Karpas-422 (cell line): ENCODE measurements around the gene CCNF. TPM values are rescaled to one million over a fixed set of nuclear protein-coding genes. Genes with fewer than 3 reads are reported as not detected.
"Not testable (repeated sequence)": the region's sequence is repeated elsewhere in the genome, so short reads cannot be mapped to it uniquely, and the experiment has no call there.

ENCODE experiments used
- DNase-seq: peaks from one replicate; pipeline ENCODE4 v3.0.0-alpha.2; 2015
- H2AFZ ChIP-seq: fragments of 200-600 bp; sonication (generic); 2 replicates; pipeline ENCODE4 v1.6.1; 2014; ENCODE audit warnings: antibody characterized with exemption, low read length, mixed read lengths
- H3K27ac ChIP-seq: fragments of 200-600 bp; sonication (generic); 2 replicates; pipeline ENCODE4 v1.5.1; 2014; ENCODE audit warnings: mild to moderate bottlenecking, low read length, moderate library complexity
- H3K27me3 ChIP-seq: fragments of 200-600 bp; sonication (generic); 2 replicates; pipeline ENCODE4 v1.6.1; 2014; ENCODE audit warnings: low read length, mixed read lengths
- H3K36me3 ChIP-seq: fragments of 200-600 bp; sonication (generic); 2 replicates; pipeline ENCODE4 v1.6.1; 2014; ENCODE audit warnings: low read length, mixed read lengths; ENCODE audit not compliant: insufficient read depth
- H3K4me1 ChIP-seq: fragments of 200-600 bp; sonication (generic); 2 replicates; pipeline ENCODE4 v1.6.1; 2014; ENCODE audit warnings: mild to moderate bottlenecking, low read length, mixed read lengths
- H3K4me2 ChIP-seq: fragments of 200-600 bp; sonication (generic); 2 replicates; pipeline ENCODE4 v1.6.1; 2014; ENCODE audit warnings: low read length, low read depth, mild to moderate bottlenecking; ENCODE audit not compliant: poor library complexity, severe bottlenecking
- H3K4me3 ChIP-seq: fragments of 200-600 bp; sonication (generic); 2 replicates; pipeline ENCODE4 v1.5.1; 2014; ENCODE audit warnings: mild to moderate bottlenecking, antibody characterized with exemption, low read length, mixed read lengths
- H3K79me2 ChIP-seq: fragments of 200-600 bp; sonication (generic); 2 replicates; pipeline ENCODE4 v1.6.1; 2014; ENCODE audit warnings: mild to moderate bottlenecking, low read length, mixed read lengths
- H3K9ac ChIP-seq: fragments of 200-600 bp; sonication (generic); 2 replicates; pipeline ENCODE4 v1.6.0; 2014; ENCODE audit warnings: low read length
- H3K9me2 ChIP-seq: fragments of 200-600 bp; sonication (generic), shearing (Covaris generic); replicated peaks from 2 replicates; pipeline ENCODE4 v1.6.0; 2014; ENCODE audit warnings: mild to moderate bottlenecking, low read length, moderate library complexity; ENCODE audit not compliant: insufficient read depth
- H3K9me3 ChIP-seq: fragments of 300-700, 200-600 bp; sonication (generic); 2 replicates; pipeline ENCODE4 v1.6.1; 2014; ENCODE audit warnings: low read length, mixed read lengths
- H4K20me1 ChIP-seq: fragments of 200-600 bp; sonication (generic); 2 replicates; pipeline ENCODE4 v1.6.1; 2014; ENCODE audit warnings: mild to moderate bottlenecking, antibody characterized with exemption, low read length, low read depth; ENCODE audit not compliant: insufficient read depth
- total RNA-seq: library from RNA; depleted of rRNA; stranded (reverse); fragments of >200 nt; shearing (Covaris generic); gene quantifications from 2 replicates; pipeline ENCODE4 v1.2.3, GENCODE V29; 2014; ENCODE audit warnings: low replicate concordance

CCNF gene
- total RNA-seq, 1 experiment from 2014 or later: 13.5 TPM

DNA sequence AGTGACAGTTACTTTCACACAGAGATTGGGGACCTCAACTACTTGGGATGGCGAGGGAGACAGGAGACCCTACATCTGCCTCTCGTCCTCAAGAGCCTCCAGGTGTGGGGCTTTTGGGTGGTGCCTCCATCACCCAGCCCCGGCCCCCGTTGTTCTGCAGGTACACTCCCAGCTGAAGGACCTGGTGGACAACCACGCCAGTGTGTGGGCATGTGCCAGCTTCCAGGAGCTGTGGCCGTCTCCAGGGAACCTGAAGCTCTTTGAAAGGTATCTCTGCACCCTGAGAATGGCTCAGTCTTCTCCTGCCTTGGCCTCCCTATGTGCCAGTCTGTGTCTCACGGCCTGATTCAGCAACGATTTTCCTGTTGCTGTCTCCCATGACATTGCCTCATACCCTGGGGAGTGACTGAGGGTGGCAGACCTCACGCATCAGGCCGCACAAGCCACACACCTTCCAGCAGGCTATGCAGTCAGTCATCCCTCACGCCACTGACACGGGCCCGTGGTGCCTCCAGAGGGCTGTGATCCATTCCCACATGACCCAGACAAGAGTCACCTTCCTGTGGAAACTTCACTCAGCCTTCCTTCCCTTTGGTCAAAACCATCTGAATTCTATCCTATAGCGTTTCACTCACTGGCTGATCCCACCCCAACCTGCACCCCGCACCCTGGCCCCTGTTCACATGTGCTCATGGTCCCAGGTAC, 3.7 kb downstream of the CCNF start:
- peaks cover 17% of the 10 kb centered on the region for H3K36me3 ChIP-seq
- DNase-seq: no peak
- H3K4me3 ChIP-seq: no peak overlapping the region
- H3K9ac ChIP-seq: no peak overlapping the region
- no peaks in the 10 kb centered on the region for H3K9me2 ChIP-seq
- H3K4me1 ChIP-seq: peaks cover 21% of the 10 kb centered on the region
- H2AFZ ChIP-seq: no peak overlapping the region
- H3K9me3 ChIP-seq: no peaks in the 10 kb centered on the region
- no peak overlapping the region for H3K4me2 ChIP-seq
- no peak overlapping the region for H3K27ac ChIP-seq
- H4K20me1 ChIP-seq: no peaks in the 10 kb centered on the region
- H3K27me3 ChIP-seq: no peaks in the 10 kb centered on the region
- peaks cover 21% of the 10 kb centered on the region for H3K79me2 ChIP-seq

DNA sequence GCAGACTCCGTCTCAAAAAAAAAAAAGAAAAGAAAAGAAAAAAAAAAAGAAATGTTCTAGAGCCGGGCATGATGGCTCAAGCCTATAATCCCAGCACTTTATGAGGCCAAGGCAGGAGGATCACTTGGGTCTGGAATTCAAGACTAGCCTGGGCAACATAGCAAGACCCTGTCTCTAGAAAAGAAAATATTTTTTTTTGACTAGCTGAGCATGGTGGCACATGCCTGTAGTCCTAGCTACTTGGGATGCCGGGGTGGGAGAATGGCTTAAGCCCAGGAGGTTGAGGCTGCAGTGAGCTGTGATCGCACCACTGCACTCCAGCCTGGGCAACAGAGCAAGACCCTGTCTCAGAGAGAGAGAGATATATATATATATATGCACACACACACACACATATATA, 6.0 kb downstream of the CCNF start:
- Histone ChIP-seq H3K79me2 (peaks cover 12% of the 10 kb centered on the region), H3K36me3 (peaks cover 17% of the 10 kb centered on the region)
- DNase-seq, H3K4me2 ChIP-seq, H3K27me3 ChIP-seq, H3K4me1 ChIP-seq, H2AFZ ChIP-seq, H3K9me2 ChIP-seq, H3K9ac ChIP-seq, H3K27ac ChIP-seq, H4K20me1 ChIP-seq, H3K9me3 ChIP-seq, H3K4me3 ChIP-seq: not testable (repeated sequence)

DNA sequence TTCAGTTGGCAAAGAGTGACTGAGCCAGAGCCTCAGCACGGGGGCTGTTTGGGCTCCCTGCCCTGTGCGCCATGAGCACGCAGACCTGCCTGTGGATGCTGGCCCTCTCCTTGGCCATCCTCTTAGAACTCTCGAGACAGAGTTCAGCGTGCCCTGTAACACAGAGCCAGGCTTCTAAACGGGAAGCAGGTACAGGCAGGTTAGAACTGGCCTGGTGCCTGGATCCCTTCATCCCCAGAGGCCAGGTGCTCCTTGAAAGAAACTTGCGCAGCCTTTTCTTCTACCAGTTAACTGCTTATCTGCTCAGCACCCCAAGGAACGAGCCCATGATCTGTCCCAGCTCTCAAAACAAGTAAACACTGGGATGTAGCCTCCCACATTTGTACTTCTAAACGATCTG, 6.9 kb downstream of the CCNF start:
- Histone ChIP-seq H3K27me3 (no peaks in the 10 kb centered on the region), H3K4me3 (no peak overlapping the region), H3K4me1 (0 out of 2 replicates have a peak, but pooled peaks cover under 1% of the 10 kb centered on the region), H3K4me2 (no peak overlapping the region), H3K9ac (no peak overlapping the region), H2AFZ (no peak overlapping the region), H3K79me2 (peaks cover 3% of the 10 kb centered on the region), H3K27ac (no peak overlapping the region), H3K36me3 (peaks cover 17% of the 10 kb centered on the region), H3K9me2 (no peaks in the 10 kb centered on the region), H4K20me1 (no peaks in the 10 kb centered on the region), H3K9me3 (no peaks in the 10 kb centered on the region)
- peak; percentile 11 for DNase-seq

DNA sequence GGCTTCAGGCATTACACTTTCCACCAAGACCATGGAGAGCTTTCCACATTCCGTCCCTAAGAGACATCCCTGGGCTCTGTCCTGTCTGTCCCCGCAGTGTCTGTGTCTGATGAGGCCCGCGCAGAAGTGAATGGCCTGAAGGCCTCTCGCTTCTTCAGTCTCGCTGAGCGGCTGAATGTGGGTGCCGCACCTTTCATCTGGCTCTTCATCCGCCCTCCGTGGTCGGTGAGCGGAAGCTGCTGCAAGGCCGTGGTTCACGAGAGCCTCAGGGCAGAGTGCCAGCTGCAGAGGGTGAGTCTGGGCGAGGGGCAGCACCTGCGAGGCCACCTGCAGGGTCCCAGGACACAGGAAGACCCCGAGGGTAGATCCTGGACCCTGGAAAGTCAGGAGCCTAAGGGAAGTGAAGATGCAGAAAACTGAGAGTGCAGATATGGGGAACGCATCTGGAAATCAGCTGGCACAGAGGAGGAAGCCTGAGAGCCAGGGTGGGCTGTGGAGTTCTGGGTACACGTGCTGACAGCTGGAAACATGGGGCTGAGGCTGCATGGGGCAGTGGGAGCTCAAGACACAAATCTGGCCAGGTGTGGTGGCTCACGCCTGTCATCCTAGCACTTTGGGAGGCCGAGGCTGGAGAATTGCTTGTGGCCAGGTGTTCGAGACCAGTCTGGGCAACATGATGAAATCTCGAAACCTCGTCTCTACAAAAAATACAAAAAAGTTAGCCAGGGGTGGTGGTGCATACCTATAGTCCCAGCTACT, 8.0 kb downstream of the CCNF start:
- Histone ChIP-seq H3K27me3 (no peaks in the 10 kb centered on the region), H3K4me2 (no peak overlapping the region), H3K4me1 (no peaks in the 10 kb centered on the region), H3K79me2 (no peaks in the 10 kb centered on the region), H3K9me3 (no peaks in the 10 kb centered on the region), H3K36me3 (peaks cover 16% of the 10 kb centered on the region), H2AFZ (no peak overlapping the region), H3K9ac (no peak overlapping the region), H3K27ac (no peak overlapping the region), H3K4me3 (no peak overlapping the region), H4K20me1 (no peaks in the 10 kb centered on the region), H3K9me2 (no peaks in the 10 kb centered on the region)
- DNase-seq: peak; percentile 11

DNA sequence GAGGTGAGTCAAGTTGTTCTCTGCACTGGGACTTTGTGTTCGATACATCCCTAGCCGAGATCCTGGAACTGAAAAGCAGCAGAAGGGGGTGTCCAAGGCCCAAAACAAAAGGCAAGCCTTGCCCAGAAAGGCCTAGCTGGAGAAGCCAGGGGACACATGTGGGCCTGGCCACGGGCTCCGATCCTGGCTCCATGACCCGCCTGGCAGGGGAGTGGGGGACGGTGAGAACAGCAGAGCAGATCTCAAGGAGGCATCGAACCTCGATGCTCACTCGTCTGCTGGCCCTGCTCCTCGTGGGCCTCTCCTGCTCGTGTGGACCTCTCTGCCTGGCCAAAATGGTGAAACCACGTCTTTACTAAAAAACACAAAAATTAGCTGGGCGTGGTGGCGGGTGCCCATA, 8.9 kb downstream of the CCNF start:
- Histone ChIP-seq H3K9me3 (no peaks in the 10 kb centered on the region), H3K79me2 (no peaks in the 10 kb centered on the region), H3K36me3 (peaks cover 11% of the 10 kb centered on the region)

DNA sequence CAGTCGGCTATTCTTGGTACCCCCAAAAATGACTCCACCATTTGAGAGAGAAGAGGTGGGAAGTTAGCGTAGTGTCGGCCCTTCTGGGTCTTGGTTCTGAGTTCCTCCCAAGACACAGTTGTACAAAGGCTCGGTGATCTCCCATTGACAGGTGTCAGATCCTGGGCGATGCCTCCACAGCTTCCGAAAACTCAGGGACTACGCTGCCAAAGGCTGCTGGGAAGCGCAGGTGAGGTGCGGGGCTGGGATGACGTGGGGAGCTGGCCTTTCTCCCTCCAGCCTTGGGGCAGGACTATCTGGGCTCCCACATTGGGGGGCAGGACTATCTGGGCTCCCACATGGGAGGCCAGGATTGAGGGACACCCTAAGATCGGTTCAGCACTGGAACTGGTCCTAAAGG, 10.4 kb downstream of the CCNF start:
- peaks cover 15% of the 10 kb centered on the region; the same call in 1 of the 2 replicates for H3K36me3 ChIP-seq
- no peaks in the 10 kb centered on the region for H3K9me2 ChIP-seq
- H2AFZ ChIP-seq: no peak overlapping the region
- no peaks in the 10 kb centered on the region for H4K20me1 ChIP-seq
- no peaks in the 10 kb centered on the region for H3K9me3 ChIP-seq
- H3K27ac ChIP-seq: no peak overlapping the region
- H3K4me3 ChIP-seq: no peak overlapping the region
- H3K4me2 ChIP-seq: no peak overlapping the region
- no peaks in the 10 kb centered on the region for H3K27me3 ChIP-seq
- H3K9ac ChIP-seq: no peak overlapping the region
- H3K4me1 ChIP-seq: no peaks in the 10 kb centered on the region
- no peak for DNase-seq
- no peaks in the 10 kb centered on the region for H3K79me2 ChIP-seq

More for the DNA sequence above, 8.9 kb downstream of the CCNF start:
- Histone ChIP-seq H2AFZ (no peak overlapping the region), H3K27me3 (no peaks in the 10 kb centered on the region), H3K4me1 (no peaks in the 10 kb centered on the region), H3K9me2 (no peaks in the 10 kb centered on the region), H4K20me1 (no peaks in the 10 kb centered on the region), H3K4me3 (no peak overlapping the region), H3K9ac (no peak overlapping the region), H3K4me2 (no peak overlapping the region), H3K27ac (no peak overlapping the region)
- DNase-seq: peak; percentile 29

DNA sequence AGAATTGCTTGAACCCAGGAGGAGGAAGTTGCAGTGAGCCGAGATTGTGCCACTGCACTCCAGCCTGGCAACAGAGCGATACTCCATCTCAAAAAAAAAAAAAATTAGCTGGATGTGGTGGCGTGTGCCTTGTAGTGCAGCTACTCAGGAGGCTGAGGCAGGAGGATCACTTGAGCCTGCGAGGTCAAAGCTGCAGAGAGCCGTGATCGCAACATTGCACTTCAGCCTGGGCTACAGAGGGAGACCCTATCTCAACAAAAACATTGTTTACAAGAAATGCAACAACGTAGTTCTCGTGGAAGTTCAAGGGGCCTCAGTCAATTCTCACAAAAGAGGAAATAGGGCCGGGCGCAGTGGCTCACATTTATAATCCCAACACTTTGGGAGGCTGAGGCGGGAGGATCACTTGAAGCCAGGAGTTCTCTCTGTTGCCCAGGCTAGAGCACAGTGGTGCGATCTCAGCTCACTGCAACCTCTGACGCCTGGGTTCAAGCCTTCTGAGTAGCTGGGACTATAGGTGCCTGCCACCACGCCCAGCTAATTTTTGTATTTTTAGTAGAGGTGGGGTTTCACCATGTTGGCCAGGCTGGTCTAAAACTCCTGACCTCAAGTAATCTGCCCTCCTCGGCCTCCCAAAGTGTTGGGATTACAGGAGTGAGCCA, 12.0 kb downstream of the CCNF start:
- not testable (repeated sequence) for H3K4me3 ChIP-seq, H3K4me1 ChIP-seq, H3K79me2 ChIP-seq, H3K9ac ChIP-seq, H3K27me3 ChIP-seq, H4K20me1 ChIP-seq, H3K4me2 ChIP-seq, H3K9me2 ChIP-seq, H2AFZ ChIP-seq, H3K9me3 ChIP-seq, H3K27ac ChIP-seq
- DNase-seq: peak; percentile 1
- H3K36me3 ChIP-seq: peaks cover 13% of the 10 kb centered on the region; the same call in 1 of the 2 replicates

DNA sequence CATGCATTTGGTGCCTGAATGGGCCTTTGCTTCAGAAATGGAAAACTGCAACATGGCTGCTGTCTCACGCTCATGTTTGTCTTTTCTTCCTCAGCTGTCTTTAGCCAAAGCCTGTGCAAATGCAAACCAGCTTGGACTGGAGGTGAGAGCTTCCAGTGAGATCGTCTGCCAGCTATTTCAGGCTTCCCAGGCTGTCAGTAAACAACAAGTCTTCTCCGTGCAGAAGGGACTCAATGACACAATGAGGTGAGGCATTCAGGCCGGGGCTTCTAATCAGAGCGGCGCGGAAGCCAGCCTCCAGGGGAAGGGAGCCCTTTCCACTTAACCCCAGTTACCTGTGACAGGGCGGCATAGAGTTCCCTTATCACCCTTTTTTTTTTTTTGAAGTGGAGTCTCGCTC, 14.3 kb downstream of the CCNF start:
- no peaks in the 10 kb centered on the region for H3K4me1 ChIP-seq
- no peak for DNase-seq
- H3K9me3 ChIP-seq: no peaks in the 10 kb centered on the region
- no peak overlapping the region for H3K27ac ChIP-seq
- no peaks in the 10 kb centered on the region for H3K27me3 ChIP-seq
- H3K36me3 ChIP-seq: peaks cover 12% of the 10 kb centered on the region; the same call in 1 of the 2 replicates
- no peak overlapping the region for H3K9ac ChIP-seq
- no peak overlapping the region for H3K4me2 ChIP-seq
- no peaks in the 10 kb centered on the region for H3K79me2 ChIP-seq
- H3K9me2 ChIP-seq: no peaks in the 10 kb centered on the region
- H3K4me3 ChIP-seq: no peak overlapping the region
- no peaks in the 10 kb centered on the region for H4K20me1 ChIP-seq
- no peak overlapping the region for H2AFZ ChIP-seq
